ENCODE measurements around the gene FAM217B. TPM values are rescaled to one million over a fixed set of nuclear protein-coding genes. Genes with fewer than 3 reads are reported as not detected.
"Not testable (repeated sequence)": the region's sequence is repeated elsewhere in the genome, so short reads cannot be mapped to it uniquely, and the experiment has no call there.

The FAM217B gene
- total and polyA plus RNA-seq, 2 donors from 2014 or later = 3.2 to 15.5 TPM

GRCh38 chr20:59955131-59955796, 15.1 kb downstream of the FAM217B start:
- no peaks in the 10 kb centered on the region for H3K4me1 ChIP-seq (ENCODE audit: control insufficient read depth in 2 of 3, insufficient read depth in 2 of 3, low read depth in 1 of 3, low read length in 3 of 3)
- H3K4me3 ChIP-seq (ENCODE audit: low read length in 3 of 3) = no peak overlapping the region
- DNase-seq (peak in 1 of 5 donors; percentile 42), FAIRE-seq (no peak)
- no peaks in the 10 kb centered on the region for H3K36me3 ChIP-seq (ENCODE audit: control insufficient read depth in 2 of 3, insufficient read depth in 3 of 3, low read length in 3 of 3)
- H3K9ac ChIP-seq (ENCODE audit: low read length in 3 of 3) = no peak overlapping the region
- no peak overlapping the region for H3K27ac ChIP-seq (ENCODE audit: low read depth in 2 of 2, low read length in 2 of 2)
- H3K27me3 ChIP-seq (ENCODE audit: control insufficient read depth, insufficient read depth, low read length) = no peaks in the 10 kb centered on the region
- intact Hi-C loops (cut with DNase I) = no loop called here
- no peaks in the 10 kb centered on the region for H3K9me3 ChIP-seq (ENCODE audit: control insufficient read depth in 2 of 3, insufficient read depth in 1 of 3, low read length in 3 of 3)
- TF ChIP-seq, protein P1, sequence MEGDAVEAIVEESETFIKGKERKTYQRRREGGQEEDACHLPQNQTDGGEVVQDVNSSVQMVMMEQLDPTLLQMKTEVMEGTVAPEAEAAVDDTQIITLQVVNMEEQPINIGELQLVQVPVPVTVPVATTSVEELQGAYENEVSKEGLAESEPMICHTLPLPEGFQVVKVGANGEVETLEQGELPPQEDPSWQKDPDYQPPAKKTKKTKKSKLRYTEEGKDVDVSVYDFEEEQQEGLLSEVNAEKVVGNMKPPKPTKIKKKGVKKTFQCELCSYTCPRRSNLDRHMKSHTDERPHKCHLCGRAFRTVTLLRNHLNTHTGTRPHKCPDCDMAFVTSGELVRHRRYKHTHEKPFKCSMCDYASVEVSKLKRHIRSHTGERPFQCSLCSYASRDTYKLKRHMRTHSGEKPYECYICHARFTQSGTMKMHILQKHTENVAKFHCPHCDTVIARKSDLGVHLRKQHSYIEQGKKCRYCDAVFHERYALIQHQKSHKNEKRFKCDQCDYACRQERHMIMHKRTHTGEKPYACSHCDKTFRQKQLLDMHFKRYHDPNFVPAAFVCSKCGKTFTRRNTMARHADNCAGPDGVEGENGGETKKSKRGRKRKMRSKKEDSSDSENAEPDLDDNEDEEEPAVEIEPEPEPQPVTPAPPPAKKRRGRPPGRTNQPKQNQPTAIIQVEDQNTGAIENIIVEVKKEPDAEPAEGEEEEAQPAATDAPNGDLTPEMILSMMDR (IDR thresholded peaks at IDR 0.05; ENCODE audit: borderline replicate concordance, extremely low read depth, insufficient read depth) = peak; percentile 31

GRCh38 chr20:59957568-59957967, 17.4 kb downstream of the FAM217B start:
- H3K4me3 ChIP-seq (ENCODE audit: low read length in 3 of 3); H3K27ac ChIP-seq (ENCODE audit: low read depth in 2 of 2, low read length in 2 of 2); H3K36me3 ChIP-seq (ENCODE audit: control insufficient read depth in 2 of 3, insufficient read depth in 3 of 3, low read length in 3 of 3); H3K9ac ChIP-seq (ENCODE audit: low read length in 3 of 3); H3K9me3 ChIP-seq (ENCODE audit: control insufficient read depth in 2 of 3, insufficient read depth in 1 of 3, low read length in 3 of 3); H3K27me3 ChIP-seq (ENCODE audit: control insufficient read depth, insufficient read depth, low read length); H3K4me1 ChIP-seq (ENCODE audit: control insufficient read depth in 2 of 3, insufficient read depth in 2 of 3, low read depth in 1 of 3, low read length in 3 of 3); DNase-seq; FAIRE-seq; intact Hi-C loops (cut with DNase I): not testable (repeated sequence)

DNA sequence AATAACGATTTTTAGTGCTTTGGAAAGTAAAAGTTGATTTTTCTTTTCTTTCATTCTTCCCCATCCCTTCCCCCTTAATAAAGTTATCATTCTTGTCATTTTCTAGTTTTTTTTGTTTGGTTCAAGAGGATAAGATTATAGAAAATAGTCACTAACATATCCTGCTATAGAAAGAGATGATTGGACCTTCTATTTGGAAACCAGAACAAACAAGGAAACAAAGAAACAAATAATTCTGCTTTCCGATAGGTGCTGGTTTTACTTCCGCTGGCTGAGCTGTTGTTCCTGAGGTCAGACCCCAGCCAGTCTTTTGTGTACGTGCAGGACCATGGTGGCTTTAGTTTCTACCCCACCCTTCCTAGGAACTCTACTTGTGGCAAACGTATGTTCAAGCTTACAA, 17.9 kb downstream of the FAM217B start, which contains the start of gene CDH26:
Gene CDH26, plus strand, starts transcription at position 301 of the 400 bp plus-strand sequence. CDS start 304 bp downstream, outside the sequence.
- Histone ChIP-seq H3K4me1 (ENCODE audit: control insufficient read depth in 2 of 3, insufficient read depth in 2 of 3, low read depth in 1 of 3, low read length in 3 of 3) (no peaks in the 10 kb centered on the region), H3K27me3 (ENCODE audit: control insufficient read depth, insufficient read depth, low read length) (no peaks in the 10 kb centered on the region), H3K4me3 (ENCODE audit: low read length in 3 of 3) (no peak within 1 kb of the TSS), H3K36me3 (ENCODE audit: control insufficient read depth in 2 of 3, insufficient read depth in 3 of 3, low read length in 3 of 3) (no peaks in the 10 kb centered on the region), H3K9me3 (ENCODE audit: control insufficient read depth in 2 of 3, insufficient read depth in 1 of 3, low read length in 3 of 3) (no peaks in the 10 kb centered on the region), H3K27ac (ENCODE audit: low read depth in 2 of 2, low read length in 2 of 2) (no peak within 1 kb of the TSS), H3K9ac (ENCODE audit: low read length in 3 of 3) (no peak within 1 kb of the TSS)
- intact Hi-C loops (cut with DNase I) = no loop called here
- no peak for DNase-seq
- TF ChIP-seq, protein P1 (IDR thresholded peaks at IDR 0.05; ENCODE audit: borderline replicate concordance, extremely low read depth, insufficient read depth) = no peak
- FAIRE-seq = no peak

- intact Hi-C loops (cut with DNase I) = no loop called here
- TF ChIP-seq, protein P1 (IDR thresholded peaks at IDR 0.05; ENCODE audit: borderline replicate concordance, extremely low read depth, insufficient read depth) = no peak
- Histone ChIP-seq H3K9ac (ENCODE audit: low read length in 3 of 3) (no peak overlapping the region), H3K4me3 (ENCODE audit: low read length in 3 of 3) (no peak overlapping the region), H3K27me3 (ENCODE audit: control insufficient read depth, insufficient read depth, low read length) (no peaks in the 10 kb centered on the region), H3K27ac (ENCODE audit: low read depth in 2 of 2, low read length in 2 of 2) (no peak overlapping the region), H3K4me1 (ENCODE audit: control insufficient read depth in 2 of 3, insufficient read depth in 2 of 3, low read depth in 1 of 3, low read length in 3 of 3) (no peaks in the 10 kb centered on the region), H3K36me3 (ENCODE audit: control insufficient read depth in 2 of 3, insufficient read depth in 3 of 3, low read length in 3 of 3) (no peaks in the 10 kb centered on the region), H3K9me3 (ENCODE audit: control insufficient read depth in 2 of 3, insufficient read depth in 1 of 3, low read length in 3 of 3) (no peaks in the 10 kb centered on the region)
- FAIRE-seq = no peak
- no peak for DNase-seq
Measured at GRCh38 chr20:59958626-59959025, 18.4 kb downstream of the FAM217B start.

Data from kidney (tissue), 14 donors.